Left forelimb (tissue), 1 donor: ENCODE results near the gene PIK3R1.
"Not testable (repeated sequence)": the region's sequence is repeated elsewhere in the genome, so short reads cannot be mapped to it uniquely, and the experiment has no call there.

Experiments used
- DNase-seq: peaks from one replicate; pipeline ENCODE4 v3.0.0-alpha.2; 2018; ENCODE audit warnings: low spot score

The PIK3R1 gene

GRCh38 chr5:68193481-68194036 is 22.0 kb upstream of the PIK3R1 start:
- DNase-seq: no peak

GRCh38 chr5:68194386-68194785 is 21.2 kb upstream of the PIK3R1 start:
- no peak for DNase-seq

- DNase-seq: no peak
Measured at GRCh38 chr5:68195137-68195536, 20.4 kb upstream of the PIK3R1 start.

- DNase-seq: no peak
Measured at GRCh38 chr5:68196876-68197275, 18.7 kb upstream of the PIK3R1 start.

GRCh38 chr5:68200288-68200687 is 15.3 kb upstream of the PIK3R1 start:
- DNase-seq: no peak

GRCh38 chr5:68210654-68211053 is 4.9 kb upstream of the PIK3R1 start:
- not testable (repeated sequence) for DNase-seq

GRCh38 chr5:68214482-68215207 is 911 bp upstream of the PIK3R1 start:
- peak; percentile 67 for DNase-seq

- no peak for DNase-seq
Measured at GRCh38 chr5:68215898-68216244, 315 bp downstream of the PIK3R1 start.

- DNase-seq: peak; percentile 80
Measured at GRCh38 chr5:68216245-68217046, 890 bp downstream of the PIK3R1 start.

GRCh38 chr5:68217047-68217355 is 1.4 kb downstream of the PIK3R1 start:
- no peak for DNase-seq

GRCh38 chr5:68217528-68217927 is 2.0 kb downstream of the PIK3R1 start:
- no peak for DNase-seq

GRCh38 chr5:68219161-68219816 is 3.7 kb downstream of the PIK3R1 start:
- no peak for DNase-seq

- no peak for DNase-seq
Measured at GRCh38 chr5:68220260-68220659, 4.7 kb downstream of the PIK3R1 start.

GRCh38 chr5:68220914-68221313 is 5.4 kb downstream of the PIK3R1 start:
- DNase-seq: no peak

- DNase-seq: no peak
Measured at GRCh38 chr5:68221488-68221887, 5.9 kb downstream of the PIK3R1 start.

GRCh38 chr5:68222310-68222709 is 6.8 kb downstream of the PIK3R1 start:
- no peak for DNase-seq

GRCh38 chr5:68222824-68223354 is 7.3 kb downstream of the PIK3R1 start:
- DNase-seq: no peak

- no peak for DNase-seq
Measured at GRCh38 chr5:68223904-68224303, 8.3 kb downstream of the PIK3R1 start.

- no peak for DNase-seq
Measured at GRCh38 chr5:68224509-68225187, 9.1 kb downstream of the PIK3R1 start.

GRCh38 chr5:68225188-68225910 is 9.8 kb downstream of the PIK3R1 start:
- DNase-seq: no peak

- DNase-seq: no peak
Measured at GRCh38 chr5:68225911-68226545, 10.5 kb downstream of the PIK3R1 start.
